Suppressor macrophage treated with lipopolysaccharide for 1 hour (primary cell): ENCODE measurements around the gene GPC5.
"Not testable (repeated sequence)": the region's sequence is repeated elsewhere in the genome, so short reads cannot be mapped to it uniquely, and the experiment has no call there.

Experiments used
- DNase-seq, 3 donors: peaks; one replicate each; pipeline ENCODE4 v3.0.0-alpha.2; 2020 to 2022

Gene GPC5

GRCh38 chr13:92500192-92500591, 1101.8 kb downstream of the GPC5 start:
- DNase-seq = no peak

GRCh38 chr13:92510416-92510815, 1112.0 kb downstream of the GPC5 start:
- no peak for DNase-seq

GRCh38 chr13:92512852-92513251, 1114.4 kb downstream of the GPC5 start:
- no peak for DNase-seq

GRCh38 chr13:92513672-92514071, 1115.3 kb downstream of the GPC5 start:
- DNase-seq = no peak

GRCh38 chr13:92514420-92515125, 1116.2 kb downstream of the GPC5 start:
- DNase-seq = no peak

GRCh38 chr13:92516878-92517277, 1118.5 kb downstream of the GPC5 start:
- not testable (repeated sequence) for DNase-seq

- not testable (repeated sequence) for DNase-seq
Measured at GRCh38 chr13:92518622-92519021, 1120.2 kb downstream of the GPC5 start.

GRCh38 chr13:92530364-92530763, 1131.9 kb downstream of the GPC5 start:
- DNase-seq = no peak

- no peak for DNase-seq
Measured at GRCh38 chr13:92535222-92536006, 1137.0 kb downstream of the GPC5 start.

GRCh38 chr13:92537471-92537870, 1139.0 kb downstream of the GPC5 start:
- no peak for DNase-seq

GRCh38 chr13:92538164-92538563, 1139.7 kb downstream of the GPC5 start:
- no peak for DNase-seq

- DNase-seq = not testable (repeated sequence)
Measured at GRCh38 chr13:92539148-92539547, 1140.7 kb downstream of the GPC5 start.

- DNase-seq = no peak
Measured at GRCh38 chr13:92547266-92547665, 1148.8 kb downstream of the GPC5 start.

- no peak for DNase-seq
Measured at GRCh38 chr13:92549276-92549675, 1150.9 kb downstream of the GPC5 start.

GRCh38 chr13:92553470-92554114, 1155.2 kb downstream of the GPC5 start:
- DNase-seq = no peak

GRCh38 chr13:92560883-92561282, 1162.5 kb downstream of the GPC5 start:
- no peak for DNase-seq

GRCh38 chr13:92564942-92565341, 1166.5 kb downstream of the GPC5 start:
- DNase-seq = no peak

GRCh38 chr13:92566767-92567166, 1168.3 kb downstream of the GPC5 start:
- DNase-seq = no peak

- no peak for DNase-seq
Measured at GRCh38 chr13:92572190-92572589, 1173.8 kb downstream of the GPC5 start.

GRCh38 chr13:92573467-92574057, 1175.1 kb downstream of the GPC5 start:
- no peak for DNase-seq

- DNase-seq = no peak
Measured at GRCh38 chr13:92574499-92574898, 1176.1 kb downstream of the GPC5 start.

- DNase-seq = no peak
Measured at GRCh38 chr13:92575777-92576176, 1177.4 kb downstream of the GPC5 start.

GRCh38 chr13:92578358-92578757, 1179.9 kb downstream of the GPC5 start:
- DNase-seq = no peak
